SKM-1 treated with dmso at 0.1 percent for 144 hours (cell line): ENCODE data around the gene SDF2L1.
"Not testable (repeated sequence)": the region's sequence is repeated elsewhere in the genome, so short reads cannot be mapped to it uniquely, and the experiment has no call there.

Experiments
- DNase-seq: peaks from one replicate; lab custom pipeline; 2025; ENCODE audit not compliant: unreplicated experiment; lab: John Stamatoyannopoulos, UW

Gene SDF2L1

DNA sequence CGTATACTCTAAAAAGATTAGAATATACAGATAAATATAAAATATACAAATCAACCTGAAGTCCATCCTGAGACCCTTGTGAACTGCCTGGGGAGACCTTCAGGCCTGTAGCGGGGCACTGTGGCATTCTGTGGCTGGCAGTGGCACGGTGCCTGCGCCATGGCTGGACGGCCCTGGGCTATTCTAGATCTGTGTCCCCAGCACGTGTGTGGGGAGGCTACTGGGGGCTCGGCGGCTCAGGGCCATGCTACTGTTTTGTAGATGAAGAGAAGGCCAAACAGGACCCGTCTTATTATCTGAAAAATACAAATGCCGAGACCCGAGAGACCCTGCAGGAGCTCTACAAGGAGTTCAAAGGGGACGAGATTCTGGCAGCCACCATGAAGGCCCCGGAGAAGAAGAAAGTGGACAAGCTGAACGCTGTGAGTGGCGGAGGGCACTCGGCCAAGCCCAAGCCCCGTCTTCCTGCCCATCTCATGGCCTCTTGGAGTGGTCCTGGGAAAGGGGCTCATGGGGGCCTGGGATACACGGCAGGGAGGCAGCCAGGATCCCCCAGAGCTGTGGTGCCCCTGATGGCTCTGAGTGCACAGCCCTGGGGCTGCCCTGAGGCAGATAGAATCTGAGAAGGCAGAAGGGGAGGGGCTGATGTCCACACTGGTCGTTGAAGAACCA lies 42.5 kb downstream of the SDF2L1 start:
- no peak for DNase-seq

- DNase-seq: no peak
Measured at GRCh38 chr22:21685164-21685513, 43.0 kb downstream of the SDF2L1 start.

DNA sequence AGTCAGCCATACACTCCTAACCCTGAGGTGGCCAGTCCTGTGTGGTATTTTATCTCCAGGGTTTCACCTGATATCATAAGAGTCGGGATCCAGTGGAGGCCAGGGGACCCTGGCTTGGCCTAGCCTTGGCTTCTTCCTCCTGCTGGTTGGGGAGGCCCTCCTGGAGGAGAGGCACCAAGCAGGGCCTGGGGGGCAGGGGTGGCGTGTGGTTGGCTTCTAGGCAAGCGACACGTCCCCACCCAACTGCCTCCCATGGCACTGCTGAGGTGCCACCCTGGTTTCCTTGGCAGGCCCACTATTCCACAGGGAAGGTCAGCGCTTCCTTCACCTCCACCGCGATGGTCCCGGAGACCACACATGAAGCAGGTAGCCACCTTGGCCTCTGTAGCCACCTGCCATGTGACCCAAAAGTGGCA lies 44.1 kb downstream of the SDF2L1 start:
- DNase-seq: no peak

GRCh38 chr22:21686634-21687393 lies 44.7 kb downstream of the SDF2L1 start:
- DNase-seq: no peak

DNA sequence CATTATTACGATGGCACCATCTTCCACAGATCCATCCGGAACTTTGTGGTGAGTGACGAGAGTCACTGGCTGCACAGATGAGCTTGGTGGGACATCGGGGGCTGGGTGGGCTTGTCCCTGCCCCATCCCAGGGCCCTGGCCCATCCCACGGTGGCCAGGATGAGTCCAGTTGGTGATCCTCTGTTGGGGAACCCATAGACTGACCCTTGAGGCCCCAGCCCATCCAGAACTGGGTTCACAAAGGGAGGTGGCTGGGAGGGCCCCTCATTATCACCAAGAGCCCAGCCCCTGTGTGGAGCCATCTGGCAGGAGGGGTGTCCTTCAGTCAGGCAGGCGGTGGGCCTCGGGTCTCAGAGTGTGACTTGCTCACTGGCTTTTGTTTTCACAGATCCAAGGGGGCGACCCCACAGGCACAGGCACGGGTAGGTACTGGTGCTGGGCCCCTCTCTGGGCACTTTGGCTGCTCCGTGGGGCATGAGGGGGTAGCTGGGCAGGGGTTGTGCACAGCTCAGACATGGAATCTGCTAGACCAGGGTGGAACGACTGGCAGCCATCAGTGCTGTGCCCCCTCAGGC lies 45.7 kb downstream of the SDF2L1 start:
- DNase-seq: no peak

- no peak for DNase-seq
Measured at GRCh38 chr22:21688341-21688705, 46.2 kb downstream of the SDF2L1 start.

- DNase-seq: no peak
Measured at GRCh38 chr22:21688706-21689381, 46.7 kb downstream of the SDF2L1 start.

DNA sequence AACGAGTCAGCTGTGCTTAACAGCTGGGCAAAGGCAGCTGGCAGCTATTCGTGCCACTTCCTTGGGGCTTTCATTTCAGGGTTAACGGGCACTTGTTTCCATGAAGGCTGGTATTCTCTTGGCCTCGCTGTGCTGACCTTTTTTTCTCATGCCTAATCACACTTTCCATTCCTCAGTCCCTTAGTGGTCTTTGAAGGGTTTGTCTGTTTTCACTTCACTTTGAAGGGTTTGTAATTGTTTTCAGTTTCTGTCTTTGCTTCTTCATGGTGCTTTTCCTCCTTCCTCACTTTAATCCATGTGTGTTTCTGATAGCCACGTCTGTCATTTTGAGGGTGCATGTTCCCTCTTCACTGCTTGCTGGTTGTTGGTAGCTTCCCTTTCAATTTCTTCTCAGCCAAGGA lies 48.3 kb downstream of the SDF2L1 start:
- DNase-seq: no peak

GRCh38 chr22:21691816-21692215 lies 49.7 kb downstream of the SDF2L1 start:
- no peak for DNase-seq

- DNase-seq: not testable (repeated sequence)
Measured at GRCh38 chr22:21692856-21693255, 50.8 kb downstream of the SDF2L1 start.

GRCh38 chr22:21693333-21693998 lies 51.4 kb downstream of the SDF2L1 start:
- DNase-seq: no peak
